ENCODE results near the gene HSPA12A. TPM values are rescaled to one million over a fixed set of nuclear protein-coding genes. Genes with fewer than 3 reads are reported as not detected.

HSPA12A gene
- total and polyA plus RNA-seq, 9 of the 15 experiments (the other 6 are each of a cell fraction or from before 2014, with no cell fraction given), result 0.01 to 0.18 (median 0.04) TPM; not detected in 4

DNA sequence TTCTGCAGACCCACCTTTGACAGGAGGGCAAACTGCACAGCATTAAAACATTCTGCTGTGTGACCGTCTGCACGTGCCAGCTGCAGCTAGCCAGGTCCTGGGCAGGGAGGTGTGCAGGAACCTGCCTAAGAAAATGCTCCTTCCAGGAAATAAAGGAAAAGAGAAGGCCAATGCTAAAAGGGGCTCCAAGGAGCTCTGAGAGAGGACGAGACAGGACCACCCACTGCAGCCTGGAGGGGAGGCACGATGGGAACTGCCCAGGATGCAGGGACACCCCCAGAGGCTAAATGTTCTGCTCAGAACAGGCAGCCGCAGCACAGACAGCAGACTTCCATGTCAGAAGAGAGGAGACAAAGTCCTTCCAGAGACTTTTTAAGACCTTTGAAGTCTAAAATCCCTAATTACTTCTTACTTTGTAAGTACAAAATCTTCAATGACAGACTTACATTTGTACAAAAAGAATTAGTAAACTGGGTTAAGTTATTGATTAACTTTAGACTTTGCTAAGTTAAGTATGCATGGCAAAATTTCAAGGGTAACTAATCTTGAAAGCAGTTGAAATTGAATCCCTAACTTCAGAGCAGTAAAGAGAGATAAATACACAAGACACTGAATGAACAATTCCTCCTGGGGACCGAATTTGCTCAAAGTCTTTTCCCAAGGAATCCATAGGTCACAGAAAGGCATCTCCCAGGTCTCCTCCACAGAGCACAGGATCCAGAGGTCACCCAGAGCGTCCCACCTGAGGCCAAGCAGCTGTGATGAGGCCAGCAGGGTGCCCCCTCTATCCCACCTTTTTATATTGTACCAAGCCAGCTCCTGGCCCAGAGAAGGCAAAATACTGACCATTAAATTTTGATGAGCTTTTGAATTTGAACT, 21.5 kb downstream of the HSPA12A start (continued):
- TF ChIP-seq, protein P1, sequence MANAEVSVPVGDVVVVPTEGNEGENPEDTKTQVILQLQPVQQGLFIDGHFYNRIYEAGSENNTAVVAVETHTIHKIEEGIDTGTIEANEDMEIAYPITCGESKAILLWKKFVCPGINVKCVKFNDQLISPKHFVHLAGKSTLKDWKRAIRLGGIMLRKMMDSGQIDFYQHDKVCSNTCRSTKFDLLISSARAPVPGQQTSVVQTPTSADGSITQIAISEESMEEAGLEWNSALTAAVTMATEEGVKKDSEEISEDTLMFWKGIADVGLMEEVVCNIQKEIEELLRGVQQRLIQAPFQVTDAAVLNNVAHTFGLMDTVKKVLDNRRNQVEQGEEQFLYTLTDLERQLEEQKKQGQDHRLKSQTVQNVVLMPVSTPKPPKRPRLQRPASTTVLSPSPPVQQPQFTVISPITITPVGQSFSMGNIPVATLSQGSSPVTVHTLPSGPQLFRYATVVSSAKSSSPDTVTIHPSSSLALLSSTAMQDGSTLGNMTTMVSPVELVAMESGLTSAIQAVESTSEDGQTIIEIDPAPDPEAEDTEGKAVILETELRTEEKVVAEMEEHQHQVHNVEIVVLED (CRISPR knock-in tag; IDR thresholded peaks at IDR 0.05), result no peak
- TF ChIP-seq ZSCAN32 (CRISPR knock-in tag; IDR thresholded peaks at IDR 0.05) (no peak), RBBP5 (IDR thresholded peaks at IDR 0.05; ENCODE audit: borderline replicate concordance, insufficient read depth, low read length, poor library complexity, severe bottlenecking) (no peak)

DNA sequence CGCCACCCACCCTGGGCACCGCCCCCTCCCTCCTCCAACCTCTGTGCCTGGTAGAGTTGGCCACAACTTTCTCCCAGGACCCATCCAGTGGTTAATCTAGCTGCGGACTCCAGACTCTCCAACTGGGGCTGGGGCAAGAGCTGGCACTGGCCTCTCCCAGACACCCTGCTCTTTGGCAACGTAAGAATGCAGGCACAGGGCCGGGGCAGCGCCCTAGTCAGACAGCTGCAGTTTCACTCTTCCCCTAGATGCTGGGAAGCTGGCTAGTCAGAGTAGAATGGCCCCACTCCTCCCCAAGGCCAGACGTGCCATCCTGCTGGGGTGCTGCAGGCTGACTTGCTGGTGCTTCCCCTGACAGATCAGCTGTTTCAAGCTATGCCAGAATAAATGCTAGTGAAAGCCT, 22.1 kb downstream of the HSPA12A start:
- no peaks in the 10 kb centered on the region for H4K20me1 ChIP-seq (replicated peaks; ENCODE audit: control insufficient read depth, insufficient read depth, low read length)
- no peak for ATAC-seq
- no peaks in the 10 kb centered on the region for H3K9me1 ChIP-seq (ENCODE audit: control insufficient read depth, insufficient read depth, low read length)
- H3K9me3 ChIP-seq (replicated peaks; ENCODE audit: control insufficient read depth, insufficient read depth, low read depth, low read length), result no peaks in the 10 kb centered on the region
- no peak overlapping the region for H3K27ac ChIP-seq (ENCODE audit: extremely low read depth, low read depth, low read length)
- intact Hi-C loops (cut with micrococcal nuclease), result no loop called here
- no peak for FAIRE-seq
- H3K27me3 ChIP-seq (ENCODE audit: control insufficient read depth in 2 of 2, insufficient read depth in 2 of 2, low read length in 2 of 2), result peaks cover 0 to 39% of the 10 kb centered on the region in 2 experiments; a peak in 3 of 5 replicates
- H3K79me2 ChIP-seq (ENCODE audit: control insufficient read depth, insufficient read depth, low read length), result no peaks in the 10 kb centered on the region
- H3K9ac ChIP-seq (ENCODE audit: insufficient read depth in 1 of 2, low read depth in 2 of 2, low read length in 2 of 2), result no peak overlapping the region
- H3K4me3 ChIP-seq, result no peak overlapping the region
- H3K4me1 ChIP-seq (replicated peaks in 1 of 2; ENCODE audit: control insufficient read depth in 2 of 2, insufficient read depth in 2 of 2, low read length in 2 of 2), result no peaks in the 10 kb centered on the region
- BruUV-seq (replicated peaks), result no TSS peak
- ChIA-PET POLR2A (no interaction called here), CTCF (ENCODE audit: low intra/inter-chr PET ratio) (no interaction called here)
- 0% methylated on average over 4 of the region's 7 CpGs for WGBS (ENCODE audit: insufficient coverage, low coverage, missing lambda C conversion rate)
- H3K36me3 ChIP-seq (ENCODE audit: control insufficient read depth, insufficient read depth, low read length), result no peaks in the 10 kb centered on the region
- in situ Hi-C loops (cut with MboI), result no loop called here
- DNase-seq (ENCODE audit: extremely low read depth in 1 of 4, low spot score in 3 of 4), result no peak
- H2AFZ ChIP-seq (ENCODE audit: low read depth, low read length), result no peak overlapping the region
- no peak overlapping the region for H3K4me2 ChIP-seq (ENCODE audit: insufficient read depth, low read length)
- TF ChIP-seq NCOR1 (IDR thresholded peaks at IDR 0.05) (no peak), CCAR2 (IDR thresholded peaks at IDR 0.05; ENCODE audit: low read depth, low read length) (no peak), TBL1XR1 (IDR thresholded peaks at IDR 0.05; ENCODE audit: low read length in 2 of 2) (no peak), ZFPM2 (CRISPR knock-in tag; IDR thresholded peaks at IDR 0.05) (no peak), SIX5 (IDR thresholded peaks at IDR 0.05; ENCODE audit: borderline replicate concordance in 1 of 2, insufficient read depth in 1 of 2, low read depth in 1 of 2, low read length in 2 of 2) (no peak), ZNF217 (CRISPR knock-in tag; IDR thresholded peaks at IDR 0.05) (no peak), LARP7 (IDR thresholded peaks at IDR 0.05) (no peak), YBX1 (IDR thresholded peaks at IDR 0.05) (no peak), KDM1A (IDR thresholded peaks at IDR 0.05) (no peak), SAP30 (IDR thresholded peaks at IDR 0.05; ENCODE audit: borderline replicate concordance, insufficient read depth, low read depth, low read length, poor library complexity, severe bottlenecking) (no peak), FOXA3 (CRISPR knock-in tag; conservative IDR thresholded peaks at IDR 0.05 in 1 of 2, IDR thresholded peaks at IDR 0.05 in 1 of 2) (no peak), IFI16 (CRISPR knock-in tag; IDR thresholded peaks at IDR 0.05) (no peak), TRIM28 (IDR thresholded peaks at IDR 0.05) (no peak), MCM7 (IDR thresholded peaks at IDR 0.05) (no peak), ZNF263 (CRISPR knock-in tag; IDR thresholded peaks at IDR 0.05; ENCODE audit: borderline replicate concordance) (no peak), U2AF1 (optimal IDR thresholded peaks at IDR 0.05; ENCODE audit: low read depth, low read length) (no peak)
- TF ChIP-seq, protein P2, sequence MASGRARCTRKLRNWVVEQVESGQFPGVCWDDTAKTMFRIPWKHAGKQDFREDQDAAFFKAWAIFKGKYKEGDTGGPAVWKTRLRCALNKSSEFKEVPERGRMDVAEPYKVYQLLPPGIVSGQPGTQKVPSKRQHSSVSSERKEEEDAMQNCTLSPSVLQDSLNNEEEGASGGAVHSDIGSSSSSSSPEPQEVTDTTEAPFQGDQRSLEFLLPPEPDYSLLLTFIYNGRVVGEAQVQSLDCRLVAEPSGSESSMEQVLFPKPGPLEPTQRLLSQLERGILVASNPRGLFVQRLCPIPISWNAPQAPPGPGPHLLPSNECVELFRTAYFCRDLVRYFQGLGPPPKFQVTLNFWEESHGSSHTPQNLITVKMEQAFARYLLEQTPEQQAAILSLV (tag; IDR thresholded peaks at IDR 0.05), result no peak

Measured in K562 (cell line).